Thymus (tissue), 11 donors: ENCODE data around the gene PARD3B. TPM values are rescaled to one million over a fixed set of nuclear protein-coding genes. Genes with fewer than 3 reads are reported as not detected.

Experiments
- DNase-seq, 9 donors: peaks; one replicate each; pipeline ENCODE4 v3.0.0-alpha.2; 2013; ENCODE audit warnings: low spot score in 9 of 9, low read depth in 6 of 9, missing footprints in 1 of 9
- H3K27ac ChIP-seq, 2 donors: one replicate each; pipeline ENCODE4 v1.5.1; 2013; ENCODE audit warnings: control low read depth in 1 of 2, low read depth in 1 of 2, low read length in 1 of 2, mild to moderate bottlenecking in 1 of 2, moderate library complexity in 1 of 2
- H3K27me3 ChIP-seq, 2 donors: one replicate each; pipeline ENCODE4 v1.5.1; 2013; ENCODE audit warnings: low read length in 1 of 2; ENCODE audit not compliant: control insufficient read depth in 2 of 2, insufficient read depth in 1 of 2
- H3K36me3 ChIP-seq, 2 donors: one replicate each; pipeline ENCODE4 v1.5.1; 2013; ENCODE audit warnings: low read length in 1 of 2, mild to moderate bottlenecking in 1 of 2, moderate library complexity in 1 of 2; ENCODE audit not compliant: control insufficient read depth in 2 of 2, insufficient read depth in 2 of 2
- H3K4me1 ChIP-seq, 2 donors: one replicate each; pipeline ENCODE4 v1.5.1; 2013; ENCODE audit warnings: low read length in 2 of 2; ENCODE audit not compliant: control insufficient read depth in 2 of 2, insufficient read depth in 2 of 2
- H3K4me3 ChIP-seq, 2 donors: one replicate each; pipeline ENCODE4 v1.5.1; 2013; ENCODE audit warnings: low read length in 2 of 2, control low read depth in 1 of 2, mild to moderate bottlenecking in 1 of 2
- H3K9me3 ChIP-seq, 2 donors: one replicate each; pipeline ENCODE4 v1.5.1; 2013; ENCODE audit warnings: low read length in 1 of 2, mild to moderate bottlenecking in 1 of 2; ENCODE audit not compliant: control insufficient read depth in 2 of 2, insufficient read depth in 1 of 2
- WGBS: extraction: QIAGEN DNeasy Blood & Tissue Kit; methylation state at CpG from one replicate; pipeline ENCODE4 v1.1.7; 2013; 5-methylcytosine and 5-hydroxymethylcytosine counted together
- polyA plus RNA-seq: library from polyadenylated mRNA; stranded (reverse); fragments of 200-250 nt; gene quantifications from one replicate; pipeline ENCODE4 v1.2.3, GENCODE V29; 2013
- total RNA-seq: library from RNA; stranded (reverse); fragments of 120-200 nt; gene quantifications from one replicate; pipeline ENCODE4 v1.2.4, GENCODE V29; 2013
- donor health status: healthy.

The PARD3B gene
- total and polyA plus RNA-seq, 2 donors = 1.0 to 2.4 TPM

DNA sequence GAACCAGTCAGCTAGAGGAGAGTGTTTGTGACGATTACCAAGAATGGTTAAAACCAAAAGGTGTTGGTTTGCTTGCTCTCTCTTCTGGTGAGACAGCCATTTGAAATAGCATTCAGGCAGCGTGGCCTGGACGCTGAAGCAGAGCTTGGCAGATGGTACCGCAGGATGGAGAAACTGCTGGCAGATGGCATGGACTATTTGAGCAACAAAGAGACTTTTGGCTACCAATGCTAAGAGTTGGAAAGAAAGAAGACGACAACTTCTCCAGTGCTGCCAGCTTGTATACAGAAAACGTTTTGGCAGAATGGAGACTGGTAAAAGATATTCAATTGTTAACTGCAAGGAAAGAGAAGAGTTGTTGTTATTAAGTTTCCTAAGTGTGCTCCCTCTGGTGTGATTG, 315.0 kb downstream of the PARD3B start:
- Histone ChIP-seq H3K27me3 (no peaks in the 10 kb centered on the region), H3K27ac (no peak overlapping the region), H3K4me1 (no peaks in the 10 kb centered on the region), H3K9me3 (no peaks in the 10 kb centered on the region), H3K4me3 (no peak overlapping the region), H3K36me3 (no peaks in the 10 kb centered on the region)
- 95% methylated on average over 6 of the region's 6 CpGs for WGBS
- DNase-seq = no peak

GRCh38 chr2:204862809-204863208, 317.5 kb downstream of the PARD3B start:
- WGBS = 96% methylated on average over 7 of the region's 7 CpGs
- Histone ChIP-seq H3K27me3 (no peaks in the 10 kb centered on the region), H3K9me3 (no peaks in the 10 kb centered on the region), H3K27ac (no peak overlapping the region), H3K4me3 (no peak overlapping the region), H3K36me3 (no peaks in the 10 kb centered on the region), H3K4me1 (no peaks in the 10 kb centered on the region)
- DNase-seq = no peak

DNA sequence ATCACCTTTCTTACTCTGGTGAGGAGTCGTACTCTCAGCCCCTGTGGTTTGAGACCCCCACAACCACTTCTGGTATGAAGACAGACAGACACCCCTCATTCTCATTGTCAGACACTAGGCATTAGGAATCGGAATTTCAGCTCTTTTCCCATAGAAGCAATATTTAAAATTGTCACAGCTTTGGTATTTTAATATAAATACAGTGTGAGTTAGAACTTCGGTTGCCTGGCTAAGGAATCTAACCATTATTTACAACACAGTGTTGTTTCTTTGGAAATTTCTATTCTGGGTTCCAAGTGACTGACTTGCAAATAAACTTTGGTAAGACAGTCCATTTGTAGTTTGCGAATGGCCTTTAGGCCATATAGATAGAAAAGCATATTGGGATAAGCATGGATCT, 318.1 kb downstream of the PARD3B start:
- 97% methylated on average over 4 of the region's 4 CpGs for WGBS
- H3K4me1 ChIP-seq = no peaks in the 10 kb centered on the region
- H3K27me3 ChIP-seq = no peaks in the 10 kb centered on the region
- H3K27ac ChIP-seq = no peak overlapping the region
- no peaks in the 10 kb centered on the region for H3K36me3 ChIP-seq
- H3K4me3 ChIP-seq = no peak overlapping the region
- H3K9me3 ChIP-seq = no peaks in the 10 kb centered on the region
- no peak for DNase-seq

DNA sequence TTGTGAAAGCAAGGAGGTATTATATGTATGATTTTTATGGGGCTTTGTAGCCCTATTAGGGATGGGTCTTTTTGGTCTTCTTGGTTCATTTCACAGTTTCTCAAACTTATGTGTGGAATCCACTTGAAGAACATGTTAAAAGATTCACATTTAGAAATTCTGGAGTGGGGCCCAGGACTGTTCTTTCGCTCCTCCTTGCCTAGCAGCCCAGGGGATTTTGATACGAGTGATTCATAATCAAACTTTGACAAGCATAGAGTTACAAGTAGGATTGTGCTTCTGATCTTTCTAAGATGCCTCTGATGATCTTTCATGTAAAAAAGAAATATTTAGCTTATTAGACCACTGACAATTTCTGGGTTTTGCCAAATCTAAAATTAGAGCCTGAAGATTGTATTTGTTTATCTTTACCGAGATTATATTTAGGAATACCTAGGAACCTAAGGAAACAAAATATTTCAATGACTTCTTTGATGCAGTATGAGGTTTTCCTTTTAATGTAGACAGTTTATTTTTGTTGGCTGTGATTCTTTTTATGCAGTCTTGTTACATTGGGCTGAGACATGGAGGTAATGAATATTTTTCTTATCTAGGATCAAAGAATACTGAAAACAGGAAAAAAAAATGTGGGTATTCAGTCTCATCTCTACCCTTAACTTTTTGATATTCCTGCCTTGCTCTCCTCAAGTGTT, 324.0 kb downstream of the PARD3B start:
- no peak overlapping the region for H3K27ac ChIP-seq
- H3K9me3 ChIP-seq = no peaks in the 10 kb centered on the region
- DNase-seq = no peak
- no peaks in the 10 kb centered on the region for H3K36me3 ChIP-seq
- WGBS = 92% methylated on average over 3 of the region's 3 CpGs
- no peak overlapping the region for H3K4me3 ChIP-seq
- H3K27me3 ChIP-seq = no peaks in the 10 kb centered on the region
- H3K4me1 ChIP-seq = no peaks in the 10 kb centered on the region

GRCh38 chr2:204870053-204870452, 324.8 kb downstream of the PARD3B start:
- no peaks in the 10 kb centered on the region for H3K4me1 ChIP-seq
- 95% methylated on average over 2 of the region's 2 CpGs for WGBS
- H3K27ac ChIP-seq = peak overlapping the region in 1 of 2 donors; percentile 2
- H3K4me3 ChIP-seq = no peak overlapping the region
- H3K27me3 ChIP-seq = no peaks in the 10 kb centered on the region
- no peak for DNase-seq
- no peaks in the 10 kb centered on the region for H3K9me3 ChIP-seq
- H3K36me3 ChIP-seq = no peaks in the 10 kb centered on the region

DNA sequence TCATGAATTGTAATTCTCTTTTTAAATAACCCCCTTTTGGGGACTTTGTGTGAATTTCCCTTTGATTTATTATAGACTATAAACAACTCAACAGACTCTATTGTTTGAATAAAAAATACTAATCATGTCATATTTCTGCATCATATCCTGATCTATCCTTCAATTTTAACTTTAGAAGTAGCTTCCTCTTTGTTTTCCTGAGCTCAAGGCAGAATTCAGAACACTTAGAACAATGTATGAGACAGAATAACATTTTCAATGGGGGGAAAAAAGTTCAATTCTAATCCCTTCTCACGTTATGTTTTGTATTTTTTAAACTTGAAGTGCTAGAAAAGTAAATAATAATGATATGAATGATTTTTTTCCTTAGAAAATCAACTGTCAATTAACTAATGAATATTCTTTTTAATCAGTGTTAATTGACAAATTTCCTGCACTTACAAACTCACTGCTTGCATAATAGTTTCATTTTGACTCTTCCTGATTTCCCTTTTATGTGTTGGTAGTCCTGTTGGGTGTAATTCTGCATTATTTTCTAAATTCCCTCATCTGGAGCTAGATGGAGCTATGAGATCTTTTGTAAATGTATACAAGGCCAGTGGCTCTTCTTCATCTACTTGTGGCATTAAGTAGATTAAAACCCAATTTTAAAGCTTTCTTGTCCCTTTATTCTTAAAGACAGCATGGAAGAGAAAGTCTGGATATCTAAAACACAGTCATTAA, 326.1 kb downstream of the PARD3B start:
- 85% methylated on average over 1 of the region's 1 CpG for WGBS
- Histone ChIP-seq H3K36me3 (no peaks in the 10 kb centered on the region), H3K4me3 (no peak overlapping the region), H3K27ac (no peak overlapping the region), H3K27me3 (no peaks in the 10 kb centered on the region), H3K4me1 (no peaks in the 10 kb centered on the region), H3K9me3 (no peaks in the 10 kb centered on the region)
- peak in 5 of 9 donors; percentile 7 to 61 (median 13) for DNase-seq

GRCh38 chr2:204876311-204876710, 331.0 kb downstream of the PARD3B start:
- no peak for DNase-seq
- no peaks in the 10 kb centered on the region for H3K9me3 ChIP-seq
- no peak overlapping the region for H3K4me3 ChIP-seq
- H3K4me1 ChIP-seq = no peaks in the 10 kb centered on the region
- H3K27me3 ChIP-seq = no peaks in the 10 kb centered on the region
- H3K27ac ChIP-seq = no peak overlapping the region
- H3K36me3 ChIP-seq = no peaks in the 10 kb centered on the region
- 94% methylated on average over 4 of the region's 4 CpGs for WGBS

GRCh38 chr2:204877691-204878090, 332.4 kb downstream of the PARD3B start:
- H3K4me1 ChIP-seq = peaks cover 0 to 6% of the 10 kb centered on the region in 2 donors
- DNase-seq = no peak
- H3K9me3 ChIP-seq = no peaks in the 10 kb centered on the region
- H3K27ac ChIP-seq = no peak overlapping the region
- no peak overlapping the region for H3K4me3 ChIP-seq
- H3K27me3 ChIP-seq = no peaks in the 10 kb centered on the region
- no peaks in the 10 kb centered on the region for H3K36me3 ChIP-seq

DNA sequence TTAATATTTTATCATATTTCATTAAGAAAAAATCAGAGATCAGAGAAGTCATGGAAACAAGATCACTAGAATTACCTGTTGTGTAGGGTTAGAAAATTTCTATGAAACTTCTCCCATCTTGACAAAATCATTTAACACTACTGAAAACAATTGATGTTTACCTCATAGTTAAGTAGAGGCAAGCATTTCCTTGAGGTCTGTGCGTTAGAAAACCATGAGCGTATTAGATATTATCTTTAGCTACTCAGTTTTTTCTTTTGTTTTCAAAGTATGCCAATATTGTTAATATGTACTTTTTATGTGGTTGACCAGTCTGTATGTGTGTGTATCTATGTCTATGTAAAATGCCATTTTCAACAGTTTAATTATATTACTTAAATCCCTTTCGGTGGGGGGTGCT, 335.7 kb downstream of the PARD3B start:
- DNase-seq = no peak
- Histone ChIP-seq H3K27me3 (no peaks in the 10 kb centered on the region), H3K36me3 (no peaks in the 10 kb centered on the region), H3K4me1 (peaks cover 0 to 6% of the 10 kb centered on the region in 2 donors), H3K27ac (no peak overlapping the region), H3K4me3 (no peak overlapping the region), H3K9me3 (no peaks in the 10 kb centered on the region)
- WGBS = 79% methylated on average over 3 of the region's 3 CpGs
